ENCODE results near the gene HIGD1B.

- TF ChIP-seq YY1 (IDR thresholded peaks at IDR 0.05; ENCODE audit: insufficient read depth, insufficient read length) (no peak), ZNF274 (IDR thresholded peaks at IDR 0.05; ENCODE audit: low read depth, low read length) (no peak), SUZ12 (IDR thresholded peaks at IDR 0.05; ENCODE audit: extremely low read depth, insufficient read depth, insufficient read length) (no peak)
Measured at GRCh38 chr17:44804302-44805089, 43.2 kb upstream of the HIGD1B start.

Measured in NT2/D1 (cell line).